HCT116 (cell line): Measurements from ENCODE around the gene TSPAN13.

Experiments
- EZH2phosphoT487 ChIP-seq: fragments of 200-600 bp; IDR thresholded peaks from 2 replicates; pipeline ENCODE4 v1.6.1; 2018; ENCODE audit warnings: antibody characterized with exemption, borderline replicate concordance
- POLR2A ChIP-seq: IDR thresholded peaks from 2 replicates; pipeline ENCODE4 v1.7.0; 2011; ENCODE audit warnings: borderline replicate concordance; ENCODE audit not compliant: insufficient read depth, insufficient read length; ENCODE audit errors: extremely low read depth
- SP1 ChIP-seq: IDR thresholded peaks from 2 replicates; pipeline ENCODE4 v1.6.1; 2012; ENCODE audit warnings: low read depth
- YY1 ChIP-seq: IDR thresholded peaks from 2 replicates; pipeline ENCODE4 v1.6.1; 2011; ENCODE audit warnings: low read length, low read depth, moderate library complexity, mild to moderate bottlenecking; ENCODE audit not compliant: insufficient replicate concordance; ENCODE audit errors: extremely low read depth
- TF ChIP-seq, protein P1 (sequence below), 3 experiments: fragments of 200-600 bp in 1 of 3; sonication (generic) in 1 of 3; IDR thresholded peaks in 2 of 3; conservative IDR thresholded peaks in 1 of 3; 2 replicates each; pipeline ENCODE4 v1.5.1; 2012 to 2017; ENCODE audit warnings: low read depth in 2 of 3, low read length in 2 of 3, antibody characterized with exemption in 1 of 3, borderline replicate concordance in 1 of 3, control low read depth in 1 of 3, mild to moderate bottlenecking in 1 of 3, mixed read lengths in 1 of 3, mixed run types in 1 of 3, moderate library complexity in 1 of 3; ENCODE audit not compliant: insufficient read depth in 1 of 3

DNA sequence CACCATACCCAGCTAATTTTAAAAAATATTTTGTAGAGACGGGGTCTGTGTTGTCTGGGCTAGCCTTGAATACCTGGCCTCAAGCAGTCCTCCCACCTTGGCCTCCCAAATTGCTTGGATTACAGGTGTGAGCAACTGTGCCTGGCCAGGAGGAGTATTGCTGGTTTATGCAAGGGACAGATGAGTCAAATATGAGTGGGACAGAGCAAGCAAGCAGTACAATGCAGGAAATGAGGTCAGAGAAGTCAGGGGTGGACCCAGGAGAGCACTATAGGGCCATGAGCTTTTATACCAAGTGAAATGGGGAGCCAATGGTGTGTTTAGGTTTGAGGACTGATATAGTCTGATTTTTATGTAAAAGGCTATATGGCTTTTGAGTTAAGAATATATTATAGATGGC is 6.3 kb downstream of the TSPAN13 start:
- TF ChIP-seq POLR2A = no peak
- TF ChIP-seq, protein P1, sequence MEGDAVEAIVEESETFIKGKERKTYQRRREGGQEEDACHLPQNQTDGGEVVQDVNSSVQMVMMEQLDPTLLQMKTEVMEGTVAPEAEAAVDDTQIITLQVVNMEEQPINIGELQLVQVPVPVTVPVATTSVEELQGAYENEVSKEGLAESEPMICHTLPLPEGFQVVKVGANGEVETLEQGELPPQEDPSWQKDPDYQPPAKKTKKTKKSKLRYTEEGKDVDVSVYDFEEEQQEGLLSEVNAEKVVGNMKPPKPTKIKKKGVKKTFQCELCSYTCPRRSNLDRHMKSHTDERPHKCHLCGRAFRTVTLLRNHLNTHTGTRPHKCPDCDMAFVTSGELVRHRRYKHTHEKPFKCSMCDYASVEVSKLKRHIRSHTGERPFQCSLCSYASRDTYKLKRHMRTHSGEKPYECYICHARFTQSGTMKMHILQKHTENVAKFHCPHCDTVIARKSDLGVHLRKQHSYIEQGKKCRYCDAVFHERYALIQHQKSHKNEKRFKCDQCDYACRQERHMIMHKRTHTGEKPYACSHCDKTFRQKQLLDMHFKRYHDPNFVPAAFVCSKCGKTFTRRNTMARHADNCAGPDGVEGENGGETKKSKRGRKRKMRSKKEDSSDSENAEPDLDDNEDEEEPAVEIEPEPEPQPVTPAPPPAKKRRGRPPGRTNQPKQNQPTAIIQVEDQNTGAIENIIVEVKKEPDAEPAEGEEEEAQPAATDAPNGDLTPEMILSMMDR (IDR thresholded peaks at IDR 0.05 in 2 of 3, conservative IDR thresholded peaks at IDR 0.05 in 1 of 3; ENCODE audit: borderline replicate concordance in 1 of 3, insufficient read depth in 1 of 3, low read depth in 2 of 3, low read length in 2 of 3) = no peak
- TF ChIP-seq SP1 = no peak
- TF ChIP-seq EZH2phosphoT487 = no peak
- TF ChIP-seq YY1 = no peak
